ENCODE data around the gene JARID2.

DNA sequence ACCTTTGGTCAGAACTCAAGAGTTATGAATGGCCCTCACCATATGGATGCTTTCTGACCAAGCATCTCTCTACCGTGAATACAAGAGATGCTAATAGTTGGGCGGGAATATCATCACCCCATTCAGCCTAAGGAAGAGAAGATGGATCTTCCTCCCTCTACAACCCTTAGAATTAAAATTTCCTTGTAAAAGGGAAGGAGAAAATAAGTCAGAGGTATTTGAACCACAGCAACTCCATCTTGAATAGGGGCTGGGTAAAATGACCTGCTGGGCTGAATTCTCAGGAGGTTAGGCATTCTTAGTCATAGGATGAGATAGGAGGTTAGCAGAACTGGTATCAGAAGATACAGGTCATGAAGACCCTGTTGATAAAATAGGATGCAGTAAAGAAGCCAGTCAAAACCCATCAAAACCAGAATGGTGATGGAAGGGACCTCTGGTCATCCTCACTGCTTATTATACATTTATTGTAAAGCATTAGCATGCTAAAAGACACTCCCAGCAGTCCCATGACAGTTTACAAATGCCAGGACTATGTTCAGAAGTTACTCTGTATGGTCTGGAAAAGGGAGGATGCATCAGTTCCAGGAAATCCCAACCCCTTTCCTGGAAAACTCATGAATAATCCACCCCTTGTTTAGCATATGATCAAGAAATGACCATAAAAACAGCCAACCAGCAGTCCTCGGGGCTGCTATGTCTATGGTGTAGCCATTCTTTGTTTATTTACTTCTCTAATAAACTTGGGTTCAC, 315.8 kb downstream of the JARID2 start:
- TF ChIP-seq, protein P1, sequence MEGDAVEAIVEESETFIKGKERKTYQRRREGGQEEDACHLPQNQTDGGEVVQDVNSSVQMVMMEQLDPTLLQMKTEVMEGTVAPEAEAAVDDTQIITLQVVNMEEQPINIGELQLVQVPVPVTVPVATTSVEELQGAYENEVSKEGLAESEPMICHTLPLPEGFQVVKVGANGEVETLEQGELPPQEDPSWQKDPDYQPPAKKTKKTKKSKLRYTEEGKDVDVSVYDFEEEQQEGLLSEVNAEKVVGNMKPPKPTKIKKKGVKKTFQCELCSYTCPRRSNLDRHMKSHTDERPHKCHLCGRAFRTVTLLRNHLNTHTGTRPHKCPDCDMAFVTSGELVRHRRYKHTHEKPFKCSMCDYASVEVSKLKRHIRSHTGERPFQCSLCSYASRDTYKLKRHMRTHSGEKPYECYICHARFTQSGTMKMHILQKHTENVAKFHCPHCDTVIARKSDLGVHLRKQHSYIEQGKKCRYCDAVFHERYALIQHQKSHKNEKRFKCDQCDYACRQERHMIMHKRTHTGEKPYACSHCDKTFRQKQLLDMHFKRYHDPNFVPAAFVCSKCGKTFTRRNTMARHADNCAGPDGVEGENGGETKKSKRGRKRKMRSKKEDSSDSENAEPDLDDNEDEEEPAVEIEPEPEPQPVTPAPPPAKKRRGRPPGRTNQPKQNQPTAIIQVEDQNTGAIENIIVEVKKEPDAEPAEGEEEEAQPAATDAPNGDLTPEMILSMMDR (IDR thresholded peaks at IDR 0.05) = no peak
- TF ChIP-seq, protein P2, sequence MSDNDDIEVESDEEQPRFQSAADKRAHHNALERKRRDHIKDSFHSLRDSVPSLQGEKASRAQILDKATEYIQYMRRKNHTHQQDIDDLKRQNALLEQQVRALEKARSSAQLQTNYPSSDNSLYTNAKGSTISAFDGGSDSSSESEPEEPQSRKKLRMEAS (CRISPR knock-in tag; IDR thresholded peaks at IDR 0.05) = no peak
- TF ChIP-seq CBFB (CRISPR knock-in tag; IDR thresholded peaks at IDR 0.05; ENCODE audit: low read depth) = no peak

Data from WTC11 (cell line).